Stimulated activated naive CD8-positive, alpha-beta T cell treated with anti-CD3 and anti-CD28 coated beads, Interleukin-15, Interleukin-2, amounts not matched to agents 100 ng/mL and 50 ng/mL, for 24 hours (primary cell): ENCODE measurements around the gene NOL4L.

Experiments used
- H3K27ac Mint-ChIP-seq: one replicate; pipeline ENCODE4 v1.8.0; 2021; ENCODE audit warnings: mild to moderate bottlenecking, mixed read lengths
- H3K27me3 Mint-ChIP-seq: one replicate; pipeline ENCODE4 v1.8.0; 2021; ENCODE audit warnings: mixed read lengths
- H3K36me3 Mint-ChIP-seq: one replicate; pipeline ENCODE4 v1.8.0; 2021; ENCODE audit warnings: low read depth, mixed read lengths
- H3K4me1 Mint-ChIP-seq: one replicate; pipeline ENCODE4 v1.8.0; 2021; ENCODE audit warnings: low read depth, mixed read lengths
- H3K4me3 Mint-ChIP-seq: one replicate; pipeline ENCODE4 v1.8.0; 2021; ENCODE audit warnings: mild to moderate bottlenecking, mixed read lengths
- H3K9me3 Mint-ChIP-seq: one replicate; pipeline ENCODE4 v1.8.0; 2021; ENCODE audit warnings: mixed read lengths

Gene NOL4L, protein sequence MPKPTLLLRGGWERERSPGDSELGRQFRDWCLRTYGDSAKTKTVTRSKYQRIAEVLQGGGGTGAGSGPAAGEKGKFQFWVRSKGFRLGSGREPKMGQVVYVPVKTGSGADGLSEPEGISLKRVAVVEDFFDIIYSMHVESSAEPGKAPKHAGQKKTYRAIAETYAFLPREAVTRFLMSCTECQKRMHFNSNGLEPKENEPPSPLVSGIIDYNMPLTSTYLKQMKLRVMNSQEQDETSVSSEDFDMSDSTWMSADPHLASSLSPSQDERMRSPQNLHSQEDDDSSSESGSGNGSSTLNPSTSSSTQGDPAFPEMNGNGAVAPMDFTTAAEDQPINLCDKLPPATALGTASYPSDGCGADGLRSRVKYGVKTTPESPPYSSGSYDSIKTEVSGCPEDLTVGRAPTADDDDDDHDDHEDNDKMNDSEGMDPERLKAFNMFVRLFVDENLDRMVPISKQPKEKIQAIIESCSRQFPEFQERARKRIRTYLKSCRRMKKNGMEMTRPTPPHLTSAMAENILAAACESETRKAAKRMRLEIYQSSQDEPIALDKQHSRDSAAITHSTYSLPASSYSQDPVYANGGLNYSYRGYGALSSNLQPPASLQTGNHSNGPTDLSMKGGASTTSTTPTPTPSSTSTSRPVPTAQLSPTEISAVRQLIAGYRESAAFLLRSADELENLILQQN

DNA sequence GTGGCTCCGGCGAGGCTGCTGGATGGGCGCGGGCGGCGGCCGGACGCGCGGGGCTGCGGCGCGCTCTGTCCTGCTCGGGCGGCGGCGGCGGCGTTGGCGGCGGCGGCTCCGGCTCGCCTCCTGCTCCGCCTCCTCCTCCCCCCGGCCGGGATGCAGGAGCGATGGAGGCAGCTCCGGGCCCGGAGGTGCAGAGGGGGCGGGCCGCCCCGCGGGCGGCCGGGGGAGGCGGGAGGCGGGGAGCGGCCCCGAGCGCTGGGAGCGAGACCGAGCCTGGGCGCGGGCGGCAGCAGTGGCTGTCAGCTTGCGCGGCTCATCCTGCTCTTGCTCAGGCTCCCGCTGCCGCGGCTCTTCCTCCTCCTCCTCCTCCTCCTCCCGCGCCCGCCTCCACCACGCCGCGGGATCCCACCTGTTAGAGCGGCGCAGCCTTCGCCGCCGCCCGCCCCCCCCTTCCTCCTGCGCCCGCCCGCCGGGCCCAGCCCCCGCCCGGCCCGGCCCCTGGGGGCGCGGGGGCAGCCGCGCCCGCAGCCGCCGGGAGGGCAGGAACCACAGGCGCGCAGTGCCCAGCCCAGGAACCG lies at the start of gene NOL4L:
NOL4L (minus strand) TSS at position 323 of the 575 bp plus-strand sequence. CDS start 443 bp downstream, outside the sequence.
- peak within 1 kb of the TSS; percentile 67 for H3K4me3 Mint-ChIP-seq
- H3K27ac Mint-ChIP-seq = peak within 1 kb of the TSS; percentile 46
- no peaks in the 10 kb centered on the region for H3K9me3 Mint-ChIP-seq
- H3K4me1 Mint-ChIP-seq = peaks cover 36% of the 10 kb centered on the region
- H3K27me3 Mint-ChIP-seq = peaks cover 9% of the 10 kb centered on the region
- H3K36me3 Mint-ChIP-seq = no peaks in the 10 kb centered on the region

DNA sequence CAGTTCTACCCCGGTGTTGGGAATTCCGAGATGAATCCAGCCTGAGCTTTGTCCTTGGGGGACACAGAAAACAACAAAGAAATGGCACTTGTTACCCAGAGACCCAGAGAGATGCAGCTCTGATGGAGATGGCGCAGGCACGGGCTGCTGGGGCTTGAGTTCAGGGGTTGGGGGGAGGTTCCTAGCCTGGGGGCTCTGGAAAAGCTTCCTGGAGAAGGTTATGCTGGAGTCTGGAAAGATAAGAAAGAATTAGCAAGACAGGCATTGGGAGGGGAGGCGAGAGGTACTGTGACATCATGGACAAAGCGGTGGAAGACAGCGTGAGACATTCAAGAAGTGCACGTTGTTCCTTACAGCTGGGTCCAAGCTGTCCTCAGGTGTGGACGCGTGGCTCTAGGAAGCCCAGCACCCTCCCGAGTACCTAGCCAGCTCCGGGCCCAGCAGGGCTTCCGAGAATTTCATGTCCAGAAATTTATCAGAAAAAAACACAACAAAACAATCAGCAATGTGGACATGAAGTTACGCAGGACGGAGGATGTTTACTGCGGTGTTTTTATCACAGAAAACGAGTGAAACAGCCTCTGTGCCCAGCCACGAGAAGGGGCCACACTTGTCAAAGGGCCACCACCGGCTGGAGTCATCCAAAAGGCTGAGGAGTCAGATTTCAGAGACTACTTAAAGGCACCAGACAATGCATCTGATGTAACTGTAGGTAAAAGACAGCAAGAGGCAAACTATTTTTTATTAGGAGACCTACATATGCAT lies 49.1 kb upstream of the NOL4L start:
- H3K4me3 Mint-ChIP-seq = no peak overlapping the region
- H3K36me3 Mint-ChIP-seq = no peaks in the 10 kb centered on the region
- H3K27ac Mint-ChIP-seq = no peak overlapping the region
- peaks cover under 1% of the 10 kb centered on the region for H3K4me1 Mint-ChIP-seq
- no peaks in the 10 kb centered on the region for H3K9me3 Mint-ChIP-seq
- no peaks in the 10 kb centered on the region for H3K27me3 Mint-ChIP-seq

DNA sequence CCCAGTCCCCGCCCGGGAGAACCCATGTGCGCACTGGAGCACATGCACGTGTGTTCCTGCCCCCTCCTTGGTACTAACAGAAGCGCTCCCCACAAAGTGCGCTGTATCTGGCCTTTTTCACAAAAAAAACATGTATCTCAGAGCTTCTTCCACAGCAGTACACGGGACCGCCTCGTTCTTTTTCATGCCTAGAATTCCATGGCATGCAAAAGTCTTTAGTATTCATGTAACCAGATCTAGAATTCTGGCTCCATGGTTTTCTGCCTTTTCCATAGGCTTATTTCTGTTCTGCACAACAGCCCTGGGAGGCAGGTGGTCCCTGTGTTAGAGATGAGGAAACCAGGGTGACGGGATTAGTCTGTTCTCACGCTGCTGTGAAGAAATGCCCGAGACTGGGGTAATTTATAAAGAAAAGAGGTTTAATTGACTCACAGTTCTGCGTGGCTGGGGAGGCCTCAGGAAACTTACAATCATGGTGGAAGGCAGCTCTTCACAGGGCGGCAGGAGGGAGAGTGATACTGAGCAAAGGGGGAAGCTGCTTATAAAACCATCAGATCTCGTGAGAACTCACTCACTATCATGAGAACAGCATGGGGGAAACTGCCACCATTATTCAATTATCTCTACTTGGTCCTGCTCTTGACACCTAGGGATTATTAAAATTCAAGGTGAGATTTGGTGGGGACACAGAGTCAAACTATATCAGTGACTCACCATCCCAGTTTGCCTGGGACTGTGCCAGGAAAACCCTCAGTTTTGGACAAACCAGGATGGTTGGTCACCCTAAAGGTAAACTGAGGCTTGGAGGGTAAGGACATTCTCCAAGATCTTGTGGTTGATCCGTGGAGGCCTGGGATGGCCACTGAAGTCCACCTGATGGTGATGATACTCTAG lies 47.6 kb upstream of the NOL4L start:
- no peaks in the 10 kb centered on the region for H3K36me3 Mint-ChIP-seq
- H3K27ac Mint-ChIP-seq = no peak overlapping the region
- no peaks in the 10 kb centered on the region for H3K9me3 Mint-ChIP-seq
- H3K4me3 Mint-ChIP-seq = no peak overlapping the region
- H3K4me1 Mint-ChIP-seq = peaks cover 10% of the 10 kb centered on the region
- H3K27me3 Mint-ChIP-seq = no peaks in the 10 kb centered on the region

DNA sequence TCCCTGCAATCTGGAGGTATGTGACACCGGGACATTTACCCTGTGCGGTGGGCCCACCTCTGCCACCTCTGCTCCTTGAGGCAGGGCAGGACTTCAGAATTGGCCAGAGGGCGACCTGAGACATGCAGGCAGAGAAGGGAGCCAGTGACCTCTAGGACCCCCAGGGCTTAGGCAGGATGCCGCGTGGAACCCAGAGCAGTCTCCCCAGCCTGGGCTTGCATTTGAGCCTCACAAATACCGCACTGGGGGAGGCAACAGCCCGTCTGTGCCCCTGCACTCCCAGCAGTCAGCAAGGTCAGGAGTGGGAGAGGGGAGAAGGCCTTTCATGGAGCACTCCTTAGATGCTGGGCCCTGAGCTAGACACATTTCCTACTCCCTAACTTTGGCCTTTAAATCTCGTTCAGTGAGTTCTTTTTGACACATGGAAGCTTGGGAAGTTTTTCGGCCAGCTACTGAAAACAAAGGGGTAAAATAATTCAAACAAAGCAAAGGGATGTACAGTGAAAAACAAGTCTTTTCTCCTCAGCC lies 46.9 kb upstream of the NOL4L start:
- Mint-ChIP-seq H3K36me3 (no peaks in the 10 kb centered on the region), H3K27ac (no peak overlapping the region), H3K4me3 (no peak overlapping the region), H3K9me3 (no peaks in the 10 kb centered on the region), H3K4me1 (peaks cover 15% of the 10 kb centered on the region), H3K27me3 (no peaks in the 10 kb centered on the region)

DNA sequence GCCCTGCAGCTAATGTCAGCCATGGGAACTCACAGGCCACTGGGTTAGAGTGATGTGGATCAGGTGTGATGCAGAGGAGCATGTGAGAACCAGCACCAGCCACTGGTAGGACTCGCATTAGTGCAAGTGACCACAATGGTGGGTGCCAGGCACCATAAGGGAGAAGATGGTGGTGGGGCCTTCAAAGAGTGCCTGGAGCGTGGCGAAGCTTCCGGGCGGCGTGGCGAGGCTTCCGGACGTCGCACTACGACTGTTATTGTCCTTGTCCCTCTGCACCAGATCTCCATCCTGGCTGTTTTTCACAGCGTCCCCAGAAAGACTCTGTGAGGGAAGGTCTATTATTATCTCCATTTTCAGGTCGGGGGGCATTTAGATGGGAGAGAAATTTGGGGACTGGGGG lies 44.7 kb upstream of the NOL4L start:
- H3K27ac Mint-ChIP-seq = no peak overlapping the region
- no peaks in the 10 kb centered on the region for H3K27me3 Mint-ChIP-seq
- no peaks in the 10 kb centered on the region for H3K36me3 Mint-ChIP-seq
- H3K9me3 Mint-ChIP-seq = no peaks in the 10 kb centered on the region
- H3K4me3 Mint-ChIP-seq = no peak overlapping the region
- peaks cover 15% of the 10 kb centered on the region for H3K4me1 Mint-ChIP-seq

DNA sequence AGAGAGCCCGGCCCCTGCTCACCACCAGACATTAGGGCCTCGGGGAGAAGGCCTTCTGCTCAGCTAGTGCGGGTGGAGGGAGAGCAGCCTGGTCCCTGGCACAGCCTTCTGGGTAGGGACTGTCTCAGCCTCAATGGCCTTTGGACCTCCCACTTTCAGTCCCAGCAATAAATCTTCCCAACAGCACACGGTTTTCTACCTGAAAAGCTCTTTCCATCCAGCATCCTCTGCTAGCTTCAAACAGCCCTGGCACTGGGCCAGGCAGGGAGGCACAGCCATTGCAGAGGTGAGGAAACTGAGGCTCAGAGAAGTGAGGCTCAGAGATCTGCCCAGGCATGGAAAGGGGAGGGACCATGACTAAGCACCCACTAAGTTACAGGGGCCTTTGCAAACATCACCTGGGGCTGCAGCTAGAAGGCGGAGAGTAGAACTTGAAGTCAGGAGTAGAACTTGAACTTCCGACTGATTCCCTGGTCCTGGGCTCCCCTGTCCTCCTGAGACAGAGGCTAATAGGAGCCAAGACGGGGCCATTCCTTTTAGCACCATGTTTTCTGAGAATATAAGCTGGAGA lies 43.9 kb upstream of the NOL4L start:
- Mint-ChIP-seq H3K27me3 (no peaks in the 10 kb centered on the region), H3K36me3 (no peaks in the 10 kb centered on the region), H3K4me1 (peaks cover 15% of the 10 kb centered on the region), H3K4me3 (no peak overlapping the region), H3K27ac (no peak overlapping the region), H3K9me3 (no peaks in the 10 kb centered on the region)

DNA sequence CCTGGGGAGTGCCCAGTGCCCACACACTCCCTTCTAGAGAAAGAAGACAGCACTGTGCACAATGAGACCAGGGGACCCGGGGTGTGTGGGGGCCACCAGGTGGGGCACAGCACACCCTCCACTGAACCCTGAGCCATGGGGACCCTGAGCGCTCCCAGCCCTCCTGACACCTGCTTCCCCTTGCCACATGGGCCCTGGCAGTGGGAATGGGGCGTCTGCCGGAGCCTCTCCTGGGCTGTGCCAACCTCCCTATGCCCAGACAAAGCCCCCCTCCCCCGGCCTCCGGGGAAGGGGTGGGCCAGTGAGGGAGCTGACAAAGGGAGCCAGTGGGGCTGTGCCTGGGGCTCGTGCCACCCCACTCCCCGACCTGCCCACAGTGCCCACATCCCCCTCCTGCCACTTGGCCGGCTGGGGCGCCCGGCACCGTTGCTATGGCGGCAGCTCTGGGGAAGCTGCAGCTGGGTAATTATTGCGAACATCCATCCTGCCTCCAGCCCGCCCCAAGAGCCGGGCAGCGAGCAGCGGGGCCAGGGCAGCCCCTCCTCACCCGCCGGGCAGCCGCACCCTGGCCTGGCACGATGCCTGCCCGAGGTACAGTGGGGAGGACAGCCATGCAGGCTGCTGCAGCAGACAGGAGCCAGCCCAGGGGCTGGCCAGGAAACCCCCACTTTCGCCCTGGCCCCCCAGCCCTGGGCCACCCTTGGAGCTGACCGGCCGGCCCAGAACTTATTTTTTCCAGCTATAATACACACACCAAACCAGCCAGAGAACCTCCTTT lies 41.9 kb upstream of the NOL4L start:
- Mint-ChIP-seq H3K4me3 (peak overlapping the region; percentile 26), H3K27ac (peak overlapping the region; percentile 71), H3K4me1 (peaks cover 15% of the 10 kb centered on the region), H3K27me3 (no peaks in the 10 kb centered on the region), H3K9me3 (no peaks in the 10 kb centered on the region), H3K36me3 (no peaks in the 10 kb centered on the region)

DNA sequence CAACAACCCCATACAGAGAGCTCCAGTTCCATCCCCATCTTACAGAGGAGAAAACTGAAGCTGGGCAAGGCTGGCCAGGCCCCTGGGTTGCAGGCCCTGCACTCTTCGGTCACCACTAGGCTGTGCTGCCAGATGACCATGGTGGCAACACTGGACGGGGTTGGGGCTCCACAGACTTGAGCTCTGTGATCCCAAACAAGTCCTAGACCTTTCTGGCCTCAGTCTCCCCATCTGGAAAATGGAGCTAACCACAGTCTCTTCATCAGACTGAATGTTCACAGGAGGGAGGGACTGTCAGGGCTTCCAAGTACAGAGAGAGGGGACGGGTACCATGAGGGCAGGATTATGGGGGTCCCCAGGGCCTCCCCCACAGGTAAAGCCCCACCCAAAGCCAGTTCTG lies 41.3 kb upstream of the NOL4L start:
- Mint-ChIP-seq H3K4me3 (no peak overlapping the region), H3K4me1 (peaks cover 15% of the 10 kb centered on the region)

DNA sequence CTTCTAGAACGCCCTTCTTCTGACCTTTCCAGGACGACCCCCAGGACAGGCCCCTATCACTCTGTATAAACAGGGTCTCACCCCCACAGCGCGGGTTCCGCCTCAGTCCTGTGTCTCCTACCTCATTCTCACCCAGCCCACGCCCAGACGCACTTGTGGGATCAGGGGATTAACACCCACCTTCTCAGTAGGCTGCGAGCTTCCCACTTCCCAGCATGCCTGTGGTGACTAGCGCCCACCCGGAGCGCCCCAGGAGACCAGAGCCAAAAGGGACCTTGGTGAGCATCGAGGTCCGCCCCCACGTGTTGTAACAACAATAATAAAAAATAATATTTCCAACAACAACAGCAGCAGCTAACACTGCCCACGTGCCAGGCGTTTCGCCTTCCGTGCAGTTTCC lies 40.9 kb upstream of the NOL4L start:
- Mint-ChIP-seq H3K27ac (no peak overlapping the region), H3K36me3 (no peaks in the 10 kb centered on the region), H3K27me3 (no peaks in the 10 kb centered on the region), H3K4me1 (peaks cover 15% of the 10 kb centered on the region), H3K9me3 (no peaks in the 10 kb centered on the region), H3K4me3 (no peak overlapping the region)

More for the DNA sequence above, 41.3 kb upstream of the NOL4L start:
- H3K27me3 Mint-ChIP-seq = no peaks in the 10 kb centered on the region
- H3K27ac Mint-ChIP-seq = no peak overlapping the region
- H3K9me3 Mint-ChIP-seq = no peaks in the 10 kb centered on the region
- no peaks in the 10 kb centered on the region for H3K36me3 Mint-ChIP-seq

DNA sequence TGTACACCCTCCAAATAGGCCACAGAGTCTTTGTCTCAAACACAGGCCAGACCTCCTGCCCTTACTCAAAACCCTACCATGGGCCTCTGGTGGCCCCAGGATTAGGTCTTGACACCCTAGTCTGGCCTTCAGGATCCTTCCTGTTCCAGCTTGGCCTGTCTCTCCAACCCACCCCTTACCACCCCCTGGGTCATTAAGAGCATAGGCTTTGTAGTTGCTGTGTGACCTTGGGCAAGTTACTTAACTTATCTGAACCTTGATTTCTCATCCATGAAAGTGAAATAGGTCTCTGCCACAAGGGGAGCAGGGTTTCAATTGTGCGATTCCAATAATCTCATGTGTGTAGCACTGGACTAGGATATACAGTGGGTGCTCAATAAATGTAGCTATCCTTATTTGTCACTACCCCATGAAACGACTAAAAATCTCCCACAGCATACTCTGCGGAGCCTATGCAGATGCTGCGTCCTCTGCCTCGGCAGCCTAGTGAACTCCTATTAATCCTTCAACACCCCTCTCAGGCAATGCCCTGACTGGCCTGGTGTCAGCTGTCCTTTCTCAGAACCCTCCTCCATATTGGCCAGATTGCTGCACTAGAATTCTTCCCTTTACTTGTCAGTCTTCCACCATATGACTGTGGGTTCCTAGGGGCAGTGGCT lies 39.7 kb upstream of the NOL4L start:
- H3K4me3 Mint-ChIP-seq = no peak overlapping the region
- no peaks in the 10 kb centered on the region for H3K27me3 Mint-ChIP-seq
- no peaks in the 10 kb centered on the region for H3K9me3 Mint-ChIP-seq
- H3K36me3 Mint-ChIP-seq = no peaks in the 10 kb centered on the region
- no peak overlapping the region for H3K27ac Mint-ChIP-seq
- peaks cover 15% of the 10 kb centered on the region for H3K4me1 Mint-ChIP-seq

DNA sequence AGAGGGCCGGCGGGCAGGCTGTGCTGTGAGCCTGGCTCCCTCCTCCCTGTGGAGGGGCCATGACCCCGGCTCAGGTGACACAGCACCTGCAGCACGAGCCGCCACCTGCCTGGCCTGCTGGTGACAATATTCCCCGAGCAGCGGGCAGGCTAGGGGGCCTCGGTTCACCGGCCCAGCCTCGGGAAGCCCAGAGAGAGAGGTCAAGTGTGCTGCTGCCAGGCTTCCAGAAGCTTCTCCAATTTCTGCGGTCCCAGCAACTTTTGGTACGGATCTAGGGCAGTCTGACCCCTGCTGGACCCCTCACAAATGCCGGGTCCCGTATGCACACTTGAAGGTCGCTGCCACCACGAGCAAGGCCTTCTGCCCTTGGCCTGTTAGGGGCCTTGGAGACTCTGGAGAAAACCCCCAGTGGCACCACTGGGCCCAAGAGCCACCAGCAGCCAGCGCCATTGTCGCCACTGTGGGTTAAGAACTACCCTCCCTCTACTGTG lies 38.6 kb upstream of the NOL4L start:
- Mint-ChIP-seq H3K27ac (no peak overlapping the region), H3K4me1 (peaks cover 11% of the 10 kb centered on the region), H3K36me3 (no peaks in the 10 kb centered on the region), H3K4me3 (no peak overlapping the region), H3K9me3 (no peaks in the 10 kb centered on the region), H3K27me3 (no peaks in the 10 kb centered on the region)

DNA sequence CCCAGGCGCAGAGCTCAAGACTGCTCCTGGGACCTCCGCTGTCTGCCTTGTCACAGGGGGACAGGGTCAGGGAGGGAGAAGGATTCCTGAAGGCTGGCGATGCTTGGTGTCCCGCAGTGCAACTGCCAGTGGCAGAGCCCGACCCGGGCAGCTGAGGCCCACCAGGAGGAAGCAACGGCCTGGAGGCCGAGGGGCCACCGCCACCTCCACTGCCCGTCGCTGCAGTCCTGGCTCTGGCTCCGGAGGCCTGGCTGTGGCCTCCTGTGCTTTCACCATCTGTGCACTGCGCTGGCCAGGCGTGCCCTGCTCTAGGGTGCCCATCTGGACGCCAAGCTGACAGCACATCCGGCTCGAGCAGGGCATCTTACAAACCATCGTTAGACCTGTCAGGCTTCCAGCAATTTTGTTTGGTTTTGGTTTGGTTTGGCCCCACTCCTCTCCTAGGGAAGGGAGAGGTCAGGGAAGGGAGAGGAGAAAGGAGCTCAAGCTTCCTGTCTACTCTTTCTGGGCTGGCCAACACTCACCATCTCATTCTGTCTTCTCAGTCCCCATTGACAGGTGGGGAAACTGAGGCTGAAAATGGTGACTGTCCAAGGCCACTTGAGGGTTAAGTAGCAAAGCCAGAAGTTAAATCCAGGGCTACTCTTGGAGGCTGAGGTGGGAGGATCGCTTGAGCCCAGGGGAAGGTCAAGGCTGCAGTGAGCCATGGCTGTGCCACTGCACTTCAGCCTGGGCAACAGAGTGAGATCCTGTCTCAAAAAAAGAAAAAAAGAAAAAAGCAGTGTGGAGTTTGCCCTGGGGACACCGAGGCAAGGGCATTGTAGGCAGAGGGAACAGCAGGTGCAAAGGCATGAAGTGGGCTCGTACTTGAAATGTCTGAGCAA lies 37.7 kb upstream of the NOL4L start:
- Mint-ChIP-seq H3K36me3 (no peaks in the 10 kb centered on the region), H3K9me3 (no peaks in the 10 kb centered on the region), H3K27me3 (no peaks in the 10 kb centered on the region), H3K4me1 (peaks cover 6% of the 10 kb centered on the region), H3K27ac (no peak overlapping the region), H3K4me3 (no peak overlapping the region)
